Measurements from ENCODE around the gene ATOH1. TPM values are rescaled to one million over a fixed set of nuclear protein-coding genes. Genes with fewer than 3 reads are reported as not detected.

The ATOH1 gene
- total RNA-seq, 1 donor, result not detected

DNA sequence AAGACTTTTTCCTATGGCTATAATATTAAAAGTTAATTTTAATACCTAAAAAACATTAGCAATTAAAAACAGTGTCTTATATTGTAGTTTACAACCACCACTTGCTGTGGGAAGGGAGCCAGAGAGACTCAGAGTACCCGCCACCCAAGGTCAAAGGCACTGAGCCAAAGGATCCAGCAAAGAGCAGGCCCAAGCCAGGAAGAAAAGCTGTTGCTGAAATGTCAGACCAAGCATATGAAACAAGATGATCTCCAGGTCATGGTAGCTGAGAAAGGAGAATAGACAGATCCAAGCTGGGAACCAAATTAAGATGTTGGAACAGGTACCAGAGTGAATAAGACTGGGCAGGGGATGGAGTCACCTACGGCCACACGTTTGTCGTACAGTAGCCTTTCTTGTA lies 18.8 kb upstream of the ATOH1 start:
- Histone ChIP-seq H3K4me2 (ENCODE audit: insufficient read depth, low read length) (no peak overlapping the region), H2AFZ (ENCODE audit: low read length) (no peak overlapping the region), H3K27me3 (ENCODE audit: insufficient read depth, low read length) (no peaks in the 10 kb centered on the region), H3K4me3 (ENCODE audit: insufficient read depth, low read length) (no peak overlapping the region), H3K79me2 (ENCODE audit: insufficient read depth, low read length) (no peaks in the 10 kb centered on the region), H3K9me3 (ENCODE audit: low read depth, low read length) (no peaks in the 10 kb centered on the region), H3K36me3 (ENCODE audit: insufficient read depth, low read length) (no peaks in the 10 kb centered on the region), H3K27ac (ENCODE audit: low read depth, low read length) (no peak overlapping the region), H3K4me1 (ENCODE audit: insufficient read depth, low read length) (no peaks in the 10 kb centered on the region), H4K20me1 (ENCODE audit: insufficient read depth, low read length) (no peaks in the 10 kb centered on the region)
- TF ChIP-seq, protein P1, sequence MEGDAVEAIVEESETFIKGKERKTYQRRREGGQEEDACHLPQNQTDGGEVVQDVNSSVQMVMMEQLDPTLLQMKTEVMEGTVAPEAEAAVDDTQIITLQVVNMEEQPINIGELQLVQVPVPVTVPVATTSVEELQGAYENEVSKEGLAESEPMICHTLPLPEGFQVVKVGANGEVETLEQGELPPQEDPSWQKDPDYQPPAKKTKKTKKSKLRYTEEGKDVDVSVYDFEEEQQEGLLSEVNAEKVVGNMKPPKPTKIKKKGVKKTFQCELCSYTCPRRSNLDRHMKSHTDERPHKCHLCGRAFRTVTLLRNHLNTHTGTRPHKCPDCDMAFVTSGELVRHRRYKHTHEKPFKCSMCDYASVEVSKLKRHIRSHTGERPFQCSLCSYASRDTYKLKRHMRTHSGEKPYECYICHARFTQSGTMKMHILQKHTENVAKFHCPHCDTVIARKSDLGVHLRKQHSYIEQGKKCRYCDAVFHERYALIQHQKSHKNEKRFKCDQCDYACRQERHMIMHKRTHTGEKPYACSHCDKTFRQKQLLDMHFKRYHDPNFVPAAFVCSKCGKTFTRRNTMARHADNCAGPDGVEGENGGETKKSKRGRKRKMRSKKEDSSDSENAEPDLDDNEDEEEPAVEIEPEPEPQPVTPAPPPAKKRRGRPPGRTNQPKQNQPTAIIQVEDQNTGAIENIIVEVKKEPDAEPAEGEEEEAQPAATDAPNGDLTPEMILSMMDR (IDR thresholded peaks at IDR 0.05; ENCODE audit: extremely low read depth, low read depth, low read length), result no peak
- no peak for DNase-seq (ENCODE audit: insufficient read length, low spot score, missing footprints)

DNA sequence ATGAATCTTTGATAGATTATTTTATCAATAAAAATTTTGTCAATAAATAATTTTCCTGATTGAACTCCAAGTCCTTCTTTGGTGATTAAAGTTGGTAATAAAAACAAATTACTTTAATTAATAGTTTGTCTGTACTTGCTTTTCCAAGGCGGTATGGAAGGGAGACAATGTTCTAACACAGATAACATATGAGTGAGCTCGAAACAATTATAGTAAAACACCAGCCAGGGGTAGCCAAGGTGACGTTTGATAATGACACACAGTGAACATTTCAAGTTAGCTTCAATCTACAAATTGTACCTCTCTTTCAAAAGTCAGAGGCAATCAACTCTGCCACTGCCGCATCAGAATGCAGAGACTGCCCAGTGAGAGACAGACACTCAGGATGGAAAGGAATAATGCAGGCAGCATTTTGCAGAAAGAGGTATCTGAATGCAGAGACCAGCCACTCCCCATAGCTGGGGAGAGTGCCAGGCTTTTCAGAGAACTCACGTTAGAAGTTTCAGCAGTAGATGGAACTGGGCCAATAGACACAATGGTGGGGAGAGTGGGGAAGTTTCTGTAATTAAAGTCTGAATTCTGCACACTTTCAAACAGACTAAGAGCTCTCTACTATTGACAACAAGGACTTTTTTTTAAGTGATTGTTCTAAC lies 18.1 kb upstream of the ATOH1 start:
- H3K36me3 ChIP-seq (ENCODE audit: insufficient read depth, low read length), result no peaks in the 10 kb centered on the region
- H3K4me2 ChIP-seq (ENCODE audit: insufficient read depth, low read length), result no peak overlapping the region
- no peaks in the 10 kb centered on the region for H3K79me2 ChIP-seq (ENCODE audit: insufficient read depth, low read length)
- H3K27ac ChIP-seq (ENCODE audit: low read depth, low read length), result no peak overlapping the region
- TF ChIP-seq, protein P1 (IDR thresholded peaks at IDR 0.05; ENCODE audit: extremely low read depth, low read depth, low read length), result no peak
- H3K27me3 ChIP-seq (ENCODE audit: insufficient read depth, low read length), result no peaks in the 10 kb centered on the region
- no peaks in the 10 kb centered on the region for H4K20me1 ChIP-seq (ENCODE audit: insufficient read depth, low read length)
- H3K9me3 ChIP-seq (ENCODE audit: low read depth, low read length), result no peaks in the 10 kb centered on the region
- no peak overlapping the region for H3K4me3 ChIP-seq (ENCODE audit: insufficient read depth, low read length)
- H3K4me1 ChIP-seq (ENCODE audit: insufficient read depth, low read length), result no peaks in the 10 kb centered on the region
- no peak for DNase-seq (ENCODE audit: insufficient read length, low spot score, missing footprints)
- H2AFZ ChIP-seq (ENCODE audit: low read length), result no peak overlapping the region

DNA sequence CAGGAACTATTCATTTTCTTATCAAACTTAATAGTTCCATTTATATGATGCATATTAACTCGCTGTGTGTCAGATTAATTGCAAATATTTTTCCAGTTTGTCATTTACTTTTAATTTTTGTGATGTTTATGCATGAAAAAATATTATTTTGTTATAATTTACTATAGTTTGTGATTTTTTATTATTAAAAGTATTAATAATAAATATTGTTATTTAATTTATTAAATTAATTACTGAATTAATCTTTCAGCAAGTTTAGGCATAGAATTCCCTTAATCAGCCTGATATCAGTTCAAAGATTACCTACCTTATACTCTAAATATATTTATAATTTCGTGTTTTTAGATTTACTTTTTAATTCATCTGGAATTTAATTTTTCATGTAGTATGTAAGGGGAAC lies 15.5 kb upstream of the ATOH1 start:
- Histone ChIP-seq H3K4me2 (ENCODE audit: insufficient read depth, low read length) (no peak overlapping the region), H3K27ac (ENCODE audit: low read depth, low read length) (no peak overlapping the region), H3K9me3 (ENCODE audit: low read depth, low read length) (no peaks in the 10 kb centered on the region), H2AFZ (ENCODE audit: low read length) (no peak overlapping the region), H4K20me1 (ENCODE audit: insufficient read depth, low read length) (no peaks in the 10 kb centered on the region), H3K36me3 (ENCODE audit: insufficient read depth, low read length) (no peaks in the 10 kb centered on the region), H3K4me3 (ENCODE audit: insufficient read depth, low read length) (no peak overlapping the region), H3K4me1 (ENCODE audit: insufficient read depth, low read length) (no peaks in the 10 kb centered on the region), H3K27me3 (ENCODE audit: insufficient read depth, low read length) (no peaks in the 10 kb centered on the region), H3K79me2 (ENCODE audit: insufficient read depth, low read length) (no peaks in the 10 kb centered on the region)
- no peak for DNase-seq (ENCODE audit: insufficient read length, low spot score, missing footprints)
- TF ChIP-seq, protein P1 (IDR thresholded peaks at IDR 0.05; ENCODE audit: extremely low read depth, low read depth, low read length), result no peak

DNA sequence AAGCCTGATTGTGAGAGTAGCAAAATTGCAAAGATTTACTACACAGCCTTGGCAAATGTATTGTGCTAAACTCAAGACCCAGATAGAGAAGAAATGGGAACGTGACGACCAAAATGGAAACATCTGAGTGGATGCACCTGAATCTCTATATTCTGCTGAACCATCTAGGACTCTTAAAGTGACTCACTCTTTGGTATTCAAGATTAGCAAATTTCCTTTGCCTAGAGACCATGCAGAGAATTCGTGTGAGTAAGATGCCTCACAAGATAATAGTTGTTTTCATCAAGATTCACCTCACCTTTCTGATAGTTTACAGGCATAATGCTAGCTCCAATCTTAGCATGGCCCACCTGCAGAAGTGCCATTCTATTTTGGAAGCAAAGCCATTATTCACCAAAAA lies 14.4 kb upstream of the ATOH1 start:
- TF ChIP-seq, protein P1 (IDR thresholded peaks at IDR 0.05; ENCODE audit: extremely low read depth, low read depth, low read length), result no peak
- H3K27me3 ChIP-seq (ENCODE audit: insufficient read depth, low read length), result no peaks in the 10 kb centered on the region

More for the DNA sequence above, 14.4 kb upstream of the ATOH1 start:
- Histone ChIP-seq H4K20me1 (ENCODE audit: insufficient read depth, low read length) (no peaks in the 10 kb centered on the region), H3K4me1 (ENCODE audit: insufficient read depth, low read length) (no peaks in the 10 kb centered on the region), H2AFZ (ENCODE audit: low read length) (no peak overlapping the region), H3K4me2 (ENCODE audit: insufficient read depth, low read length) (no peak overlapping the region), H3K79me2 (ENCODE audit: insufficient read depth, low read length) (no peaks in the 10 kb centered on the region), H3K27ac (ENCODE audit: low read depth, low read length) (no peak overlapping the region), H3K4me3 (ENCODE audit: insufficient read depth, low read length) (no peak overlapping the region), H3K9me3 (ENCODE audit: low read depth, low read length) (no peaks in the 10 kb centered on the region), H3K36me3 (ENCODE audit: insufficient read depth, low read length) (no peaks in the 10 kb centered on the region)
- DNase-seq (ENCODE audit: insufficient read length, low spot score, missing footprints), result no peak

Measured in osteoblast (primary cell).